H4 (cell line): ENCODE measurements around the gene LACC1. TPM values are rescaled to one million over a fixed set of nuclear protein-coding genes. Genes with fewer than 3 reads are reported as not detected.

ENCODE experiments used
- DNase-seq: peaks from one replicate; pipeline ENCODE4 v3.0.0-alpha.2; 2015; ENCODE audit warnings: low spot score
- total RNA-seq: library from RNA; depleted of rRNA; stranded (reverse); fragments of >200 nt; shearing (Covaris generic); gene quantifications from 2 replicates; pipeline ENCODE4 v1.2.3, GENCODE V29; 2014; rRNA removed

LACC1 gene
- 2.1 and 2.8 TPM in 2 replicates for total RNA-seq

- DNase-seq, result peak; percentile 3
These were observed at the start of gene LACC1 for GRCh38 chr13:43879755-43880181. Gene LACC1 (plus strand): TSS chr13:43879904. CDS start chr13:43880986, 1,082 bp downstream.

GRCh38 chr13:43830497-43830881 lies 49.2 kb upstream of the LACC1 start:
- no peak for DNase-seq

- DNase-seq, result no peak
These were observed 48.6 kb upstream of the LACC1 start for GRCh38 chr13:43831088-43831487.

GRCh38 chr13:43835701-43836100 lies 44.0 kb upstream of the LACC1 start:
- no peak for DNase-seq

GRCh38 chr13:43838909-43839308 lies 40.8 kb upstream of the LACC1 start:
- DNase-seq, result no peak

GRCh38 chr13:43846496-43847158 lies 33.1 kb upstream of the LACC1 start:
- DNase-seq, result no peak

- DNase-seq, result no peak
These were observed 31.6 kb upstream of the LACC1 start for GRCh38 chr13:43848001-43848649.

- no peak for DNase-seq
These were observed 28.8 kb upstream of the LACC1 start for GRCh38 chr13:43850873-43851272.

- no peak for DNase-seq
These were observed 26.7 kb upstream of the LACC1 start for GRCh38 chr13:43852923-43853404.

- no peak for DNase-seq
These were observed 17.8 kb upstream of the LACC1 start for GRCh38 chr13:43861863-43862262.

GRCh38 chr13:43864921-43865320 lies 14.8 kb upstream of the LACC1 start:
- no peak for DNase-seq

GRCh38 chr13:43865892-43866291 lies 13.8 kb upstream of the LACC1 start:
- DNase-seq, result peak; percentile 31

- no peak for DNase-seq
These were observed 7.5 kb upstream of the LACC1 start for GRCh38 chr13:43872181-43872580.

- DNase-seq, result no peak
These were observed 5.1 kb upstream of the LACC1 start for GRCh38 chr13:43874504-43875092.

- no peak for DNase-seq
These were observed 3.3 kb upstream of the LACC1 start for GRCh38 chr13:43876366-43876765.

GRCh38 chr13:43877326-43877725 lies 2.4 kb upstream of the LACC1 start:
- no peak for DNase-seq

- DNase-seq, result no peak
These were observed 1.9 kb upstream of the LACC1 start for GRCh38 chr13:43877766-43878165.

- peak; percentile 83 for DNase-seq
These were observed 581 bp upstream of the LACC1 start, which contains the start of gene CCDC122 for GRCh38 chr13:43878892-43879754. Gene CCDC122 (minus strand): TSS chr13:43879740. CDS start chr13:43869376, 10,364 bp downstream.

GRCh38 chr13:43880214-43880855 lies 631 bp downstream of the LACC1 start:
- DNase-seq, result no peak

- DNase-seq, result no peak
These were observed 1.2 kb downstream of the LACC1 start for GRCh38 chr13:43880926-43881325.

- no peak for DNase-seq
These were observed 1.9 kb downstream of the LACC1 start for GRCh38 chr13:43881580-43881979.
